LNCaP clone FGC (cell line): ENCODE data around the gene CTDSP2.
"Not testable (repeated sequence)": the region's sequence is repeated elsewhere in the genome, so short reads cannot be mapped to it uniquely, and the experiment has no call there.

Source experiments
- DNase-seq: peaks from one replicate; pipeline ENCODE4 v3.0.0-alpha.2; 2011; ENCODE audit warnings: low read depth
- H3K4me3 ChIP-seq: 2 replicates; pipeline ENCODE4 v1.5.1; 2011; ENCODE audit warnings: mild to moderate bottlenecking, low read depth, low read length, control low read depth
- CTCF ChIP-seq: IDR thresholded peaks from 2 replicates; pipeline ENCODE4 v1.5.1; 2012; ENCODE audit warnings: mild to moderate bottlenecking; ENCODE audit not compliant: control insufficient read depth, insufficient read depth; ENCODE audit errors: extremely low read depth

The CTDSP2 gene

GRCh38 chr12:57822392-57823130 is 24.0 kb downstream of the CTDSP2 start:
- no peak for TF ChIP-seq CTCF
- no peak overlapping the region for H3K4me3 ChIP-seq

GRCh38 chr12:57821474-57822214 is 24.9 kb downstream of the CTDSP2 start:
- no peak for TF ChIP-seq CTCF
- H3K4me3 ChIP-seq: no peak overlapping the region
- no peak for DNase-seq

More at GRCh38 chr12:57822392-57823130, 24.0 kb downstream of the CTDSP2 start:
- DNase-seq: no peak

- H3K4me3 ChIP-seq, DNase-seq: not testable (repeated sequence)
Observed at GRCh38 chr12:57821015-57821414, 25.5 kb downstream of the CTDSP2 start.

DNA sequence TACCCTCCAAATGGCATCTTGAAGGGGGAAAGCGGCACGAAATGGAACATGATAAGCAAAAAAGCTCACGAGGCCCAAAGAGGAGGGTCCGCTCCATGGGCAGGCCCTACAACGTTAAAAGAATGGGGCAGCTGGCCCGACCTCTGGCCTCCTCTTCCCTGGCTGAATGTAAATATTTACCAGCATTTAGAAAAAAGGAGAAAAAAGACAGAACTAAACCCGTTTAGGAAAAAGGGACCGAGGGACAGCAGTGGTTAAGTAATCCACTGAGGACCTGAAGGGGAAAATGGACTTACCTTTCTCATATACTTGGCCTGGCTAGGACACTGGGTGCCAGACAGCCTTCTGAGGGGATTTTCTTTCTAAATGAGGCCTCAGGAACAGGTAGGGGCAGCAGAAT is 26.4 kb downstream of the CTDSP2 start:
- H3K4me3 ChIP-seq, DNase-seq: not testable (repeated sequence)

GRCh38 chr12:57817990-57818331 is 28.6 kb downstream of the CTDSP2 start:
- not testable (repeated sequence) for DNase-seq, H3K4me3 ChIP-seq

GRCh38 chr12:57817261-57817989 is 29.1 kb downstream of the CTDSP2 start:
- H3K4me3 ChIP-seq: no peak overlapping the region
- no peak for DNase-seq
- no peak for TF ChIP-seq CTCF

- TF ChIP-seq CTCF: no peak
- no peak for DNase-seq
Observed at GRCh38 chr12:57816855-57817151, 29.7 kb downstream of the CTDSP2 start.

GRCh38 chr12:57816001-57816854 is 30.3 kb downstream of the CTDSP2 start:
- no peak for DNase-seq
- TF ChIP-seq CTCF: no peak
- H3K4me3 ChIP-seq: no peak overlapping the region

More at GRCh38 chr12:57816855-57817151, 29.7 kb downstream of the CTDSP2 start:
- no peak overlapping the region for H3K4me3 ChIP-seq
